Measurements from ENCODE around the gene AIFM3.

DNA sequence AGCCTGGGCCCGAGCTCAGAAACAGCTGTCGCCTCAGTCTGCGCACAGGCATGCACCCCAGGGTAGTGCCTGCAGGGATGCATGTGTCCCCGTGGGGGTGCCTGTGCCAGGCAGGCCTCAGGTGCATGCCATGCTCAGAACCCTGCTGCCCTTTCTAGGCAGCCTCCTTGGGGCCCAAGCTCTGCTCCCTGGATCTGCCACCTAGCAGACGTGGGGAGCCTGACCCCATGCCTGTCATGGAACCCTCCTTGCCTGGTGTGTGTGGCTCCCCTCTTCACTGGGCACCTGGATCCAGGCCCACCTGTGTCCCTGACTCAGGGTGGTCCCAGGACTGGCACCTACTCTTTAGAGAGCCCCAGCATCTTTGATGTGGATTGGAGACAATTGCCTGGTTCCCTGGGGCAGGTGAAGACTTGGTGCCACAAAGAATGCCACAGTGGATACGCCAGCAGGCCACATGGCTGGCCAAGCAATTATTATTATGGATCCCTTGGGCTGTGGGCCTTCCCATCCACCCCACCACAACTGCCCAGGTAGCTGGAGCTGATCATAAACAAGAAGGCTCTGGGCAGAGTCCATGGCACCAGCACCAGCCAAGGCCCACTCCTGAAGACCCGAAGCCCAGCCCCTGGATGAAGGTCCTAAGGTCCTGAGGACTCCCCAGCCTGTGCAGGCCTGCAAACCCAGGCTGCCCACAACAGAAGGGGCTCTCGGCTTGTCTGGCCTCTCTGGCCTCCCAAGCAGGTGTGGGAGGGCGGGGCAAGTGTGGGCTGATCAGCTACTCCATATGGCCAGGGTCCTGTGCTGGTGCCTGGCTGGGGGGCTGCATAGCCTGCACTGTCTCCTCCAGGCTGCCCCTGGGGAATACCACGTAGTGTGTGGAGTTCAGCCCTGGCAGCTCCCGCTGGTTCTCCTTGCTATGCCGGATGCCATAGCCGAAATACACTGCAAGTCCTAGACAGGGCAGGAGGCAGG is 61.5 kb downstream of the AIFM3 start:
- TF ChIP-seq, protein P1, sequence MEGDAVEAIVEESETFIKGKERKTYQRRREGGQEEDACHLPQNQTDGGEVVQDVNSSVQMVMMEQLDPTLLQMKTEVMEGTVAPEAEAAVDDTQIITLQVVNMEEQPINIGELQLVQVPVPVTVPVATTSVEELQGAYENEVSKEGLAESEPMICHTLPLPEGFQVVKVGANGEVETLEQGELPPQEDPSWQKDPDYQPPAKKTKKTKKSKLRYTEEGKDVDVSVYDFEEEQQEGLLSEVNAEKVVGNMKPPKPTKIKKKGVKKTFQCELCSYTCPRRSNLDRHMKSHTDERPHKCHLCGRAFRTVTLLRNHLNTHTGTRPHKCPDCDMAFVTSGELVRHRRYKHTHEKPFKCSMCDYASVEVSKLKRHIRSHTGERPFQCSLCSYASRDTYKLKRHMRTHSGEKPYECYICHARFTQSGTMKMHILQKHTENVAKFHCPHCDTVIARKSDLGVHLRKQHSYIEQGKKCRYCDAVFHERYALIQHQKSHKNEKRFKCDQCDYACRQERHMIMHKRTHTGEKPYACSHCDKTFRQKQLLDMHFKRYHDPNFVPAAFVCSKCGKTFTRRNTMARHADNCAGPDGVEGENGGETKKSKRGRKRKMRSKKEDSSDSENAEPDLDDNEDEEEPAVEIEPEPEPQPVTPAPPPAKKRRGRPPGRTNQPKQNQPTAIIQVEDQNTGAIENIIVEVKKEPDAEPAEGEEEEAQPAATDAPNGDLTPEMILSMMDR (IDR thresholded peaks at IDR 0.05; ENCODE audit: poor library complexity, severe bottlenecking), result no peak
- no peak for TF ChIP-seq EZH2 (IDR thresholded peaks at IDR 0.05; ENCODE audit: borderline replicate concordance, insufficient read depth, low read length, poor library complexity, severe bottlenecking)
- TF ChIP-seq POLR2AphosphoS5 (IDR thresholded peaks at IDR 0.05), result no peak
- no peak for TF ChIP-seq EP300 (conservative IDR thresholded peaks at IDR 0.05; ENCODE audit: poor library complexity, severe bottlenecking)
- no peak for TF ChIP-seq TAF1 (IDR thresholded peaks at IDR 0.05; ENCODE audit: low read depth)
- no peak for TF ChIP-seq MXI1 (conservative IDR thresholded peaks at IDR 0.05; ENCODE audit: poor library complexity, severe bottlenecking)
- no peak for TF ChIP-seq RAD21 (conservative IDR thresholded peaks at IDR 0.05)
- no peak for TF ChIP-seq SMC3 (conservative IDR thresholded peaks at IDR 0.05; ENCODE audit: poor library complexity)

Measured in neural cell (in vitro differentiated cells).